GM18867 (cell line): ENCODE results near the gene HMGN5.

Experiments used
- ATAC-seq: cut with Tn5 transposase; IDR thresholded peaks from one replicate; pipeline ENCODE4 v1.9.1; 2021; ENCODE audit warnings: mild to moderate bottlenecking, moderate library complexity; ENCODE audit not compliant: unreplicated experiment

The HMGN5 gene

GRCh38 chrX:81120936-81121371 lies 80.8 kb downstream of the HMGN5 start:
- peak; percentile 60 for ATAC-seq

GRCh38 chrX:81120258-81120935 lies 81.3 kb downstream of the HMGN5 start:
- peak; percentile 32 for ATAC-seq

- ATAC-seq, result no peak
Measured at GRCh38 chrX:81114757-81115156, 87.0 kb downstream of the HMGN5 start.

GRCh38 chrX:81110286-81110685 lies 91.4 kb downstream of the HMGN5 start:
- no peak for ATAC-seq

GRCh38 chrX:81082649-81083048 lies 119.1 kb downstream of the HMGN5 start:
- ATAC-seq, result no peak
